GM18873 (cell line): Measurements from ENCODE around the gene EDC3.

Experiments
- ATAC-seq: cut with Tn5 transposase; IDR thresholded peaks from one replicate; pipeline ENCODE4 v1.9.1; 2021; ENCODE audit warnings: mild to moderate bottlenecking, moderate library complexity, moderate number of reproducible peaks; ENCODE audit not compliant: unreplicated experiment, low FRiP score

Gene EDC3

GRCh38 chr15:74585191-74585590 is 110.6 kb downstream of the EDC3 start:
- ATAC-seq: no peak

GRCh38 chr15:74584779-74585178 is 111.0 kb downstream of the EDC3 start:
- ATAC-seq: no peak

- ATAC-seq: no peak
These were observed 111.6 kb downstream of the EDC3 start for GRCh38 chr15:74584204-74584603.
